Endothelial cell of umbilical vein (primary cell): ENCODE data around the gene ST6GALNAC3. TPM values are rescaled to one million over a fixed set of nuclear protein-coding genes. Genes with fewer than 3 reads are reported as not detected.

Source experiments
- BruUV-seq: library from RNA; stranded (reverse); fragments of 400-500 nt; replicated peaks from 2 replicates; lab custom pipeline; 2021; lab: Mats Ljungman, UMichigan
- CTCF ChIA-PET: fragments of 300-600, 350-600 bp; sonication (Branson Sonifier 250); formaldehyde crosslinking; loops from one replicate; lab custom pipeline; 2021; ENCODE audit warnings: antibody characterized with exemption, inconsistent platforms; lab: Charles Lee
- POLR2A ChIA-PET: fragments of 300-600, 350-600 bp; sonication (Branson Sonifier 250); formaldehyde crosslinking; loops from one replicate; lab custom pipeline; 2021; ENCODE audit warnings: antibody characterized with exemption, inconsistent platforms; lab: Charles Lee
- DNase-seq: peaks from one replicate; pipeline ENCODE4 v3.0.0-alpha.2; 2011; ENCODE audit warnings: low read depth, low spot score
- FAIRE-seq: peaks from 2 replicates; lab custom pipeline; 2011; peaks lifted over from hg19 to GRCh38; lab: Jason Lieb, UNC
- H2AFZ ChIP-seq: 2 replicates; pipeline ENCODE4 v1.6.0; 2012; ENCODE audit warnings: low read depth, low read length, control low read depth, inconsistent platforms
- H3K27ac ChIP-seq: 2 replicates; pipeline ENCODE4 v1.5.1; 2011; ENCODE audit warnings: low read depth, mild to moderate bottlenecking, control low read depth, low read length, moderate library complexity; ENCODE audit not compliant: insufficient read depth
- H3K27me3 ChIP-seq, 2 experiments: 2 replicates each; pipeline versions ENCODE4 v1.6.0 to v1.6.1; 2011; ENCODE audit warnings: low read length in 2 of 2, mixed read lengths in 1 of 2; ENCODE audit not compliant: control insufficient read depth in 2 of 2, insufficient read depth in 2 of 2
- H3K36me3 ChIP-seq, 2 experiments: 2 replicates in 1 of 2; 3 replicates in 1 of 2; pipeline ENCODE4 v1.5.1; 2011; ENCODE audit warnings: low read length in 2 of 2, mild to moderate bottlenecking in 1 of 2, moderate library complexity in 1 of 2; ENCODE audit not compliant: control insufficient read depth in 2 of 2, insufficient read depth in 2 of 2; ENCODE audit errors: extremely low read depth in 1 of 2
- H3K4me1 ChIP-seq: 3 replicates; pipeline ENCODE4 v1.5.1; 2011; ENCODE audit warnings: mild to moderate bottlenecking, low read length; ENCODE audit not compliant: control insufficient read depth, insufficient read depth; ENCODE audit errors: extremely low read depth
- H3K4me2 ChIP-seq: 2 replicates; pipeline ENCODE4 v1.6.1; 2011; ENCODE audit warnings: low read length, control low read depth, mixed read lengths; ENCODE audit not compliant: insufficient read depth
- H3K4me3 ChIP-seq, 3 experiments: fragments of 200-600 bp in 1 of 3; sonication (generic), shearing (Covaris generic) in 1 of 3; replicated peaks in 1 of 3; 2 replicates each; pipeline ENCODE4 v1.5.1; 2011 to 2016; ENCODE audit warnings: control low read depth in 3 of 3, low read length in 3 of 3, mild to moderate bottlenecking in 2 of 3, inconsistent platforms in 1 of 3, low read depth in 1 of 3, moderate library complexity in 1 of 3; ENCODE audit not compliant: insufficient read depth in 1 of 3
- H3K79me2 ChIP-seq: 2 replicates; pipeline ENCODE4 v1.6.0; 2012; ENCODE audit warnings: low read length, inconsistent platforms; ENCODE audit not compliant: control insufficient read depth, insufficient read depth
- H3K9ac ChIP-seq: replicated peaks from 2 replicates; pipeline ENCODE3; 2011; ENCODE audit warnings: low read length, control low read depth; ENCODE audit not compliant: insufficient read depth; ENCODE audit errors: extremely low read depth
- H3K9me1 ChIP-seq: replicated peaks from 3 replicates; pipeline ENCODE4 v1.6.0; 2011; ENCODE audit warnings: mild to moderate bottlenecking, low read length; ENCODE audit not compliant: control insufficient read depth, insufficient read depth; ENCODE audit errors: extremely low read depth
- H3K9me3 ChIP-seq: replicated peaks from 2 replicates; pipeline ENCODE4 v1.5.1; 2012; ENCODE audit warnings: low read length, inconsistent platforms; ENCODE audit not compliant: control insufficient read depth, insufficient read depth
- H4K20me1 ChIP-seq: replicated peaks from 2 replicates; pipeline ENCODE3; 2011; ENCODE audit warnings: mild to moderate bottlenecking, low read length; ENCODE audit not compliant: control insufficient read depth, insufficient read depth; ENCODE audit errors: extremely low read depth
- CTCF ChIP-seq, 2 donors: IDR thresholded peaks; 1 replicate in 1 of 2; 2 replicates in 1 of 2; pipeline ENCODE4 v1.5.1; 2011; ENCODE audit warnings: low read length in 2 of 2, mild to moderate bottlenecking in 2 of 2, moderate library complexity in 2 of 2, control low read depth in 1 of 2, inconsistent platforms in 1 of 2, low read depth in 1 of 2; ENCODE audit not compliant: insufficient read depth in 1 of 2; ENCODE audit errors: extremely low read depth in 1 of 2
- EZH2 ChIP-seq: IDR thresholded peaks from 2 replicates; pipeline ENCODE4 v1.6.1; 2012; ENCODE audit warnings: borderline replicate concordance, low read depth, mild to moderate bottlenecking, moderate library complexity, low read length, inconsistent platforms; ENCODE audit not compliant: severe bottlenecking
- FOS ChIP-seq: IDR thresholded peaks from 2 replicates; pipeline ENCODE4 v1.6.1; 2011; ENCODE audit warnings: mild to moderate bottlenecking, low read length, moderate library complexity, borderline replicate concordance; ENCODE audit not compliant: insufficient read depth
- GATA2 ChIP-seq: IDR thresholded peaks from 2 replicates; pipeline ENCODE4 v1.7.0; 2011; ENCODE audit warnings: low read depth, mild to moderate bottlenecking, moderate library complexity, mixed read lengths, low read length; ENCODE audit not compliant: insufficient read length, insufficient read depth
- JUN ChIP-seq: IDR thresholded peaks from 2 replicates; pipeline ENCODE4 v1.6.1; 2011; ENCODE audit warnings: borderline replicate concordance, low read depth; ENCODE audit not compliant: insufficient read length, insufficient read depth
- MAX ChIP-seq: IDR thresholded peaks from 2 replicates; pipeline ENCODE4 v1.6.1; 2011; ENCODE audit not compliant: insufficient read depth, insufficient read length
- MYC ChIP-seq: IDR thresholded peaks from one replicate; pipeline ENCODE4 v1.6.1; 2011; ENCODE audit warnings: mild to moderate bottlenecking, low read depth, low read length
- POLR2A ChIP-seq: IDR thresholded peaks from 2 replicates; pipeline ENCODE4 v1.6.1; 2012; ENCODE audit warnings: low read depth, mild to moderate bottlenecking, control low read depth, low read length
- POLR2AphosphoS5 ChIP-seq: IDR thresholded peaks from 2 replicates; pipeline ENCODE4 v1.6.1; 2012; ENCODE audit warnings: low read depth, mild to moderate bottlenecking, control low read depth, low read length, moderate library complexity; ENCODE audit not compliant: insufficient read depth
- dilution Hi-C: fragments of 300-500 bp; cut with MboI; formaldehyde crosslinking; loops from one replicate; pipeline ENCODE4 v1.15.0; 2019; ENCODE audit warnings: low sequenced_read_pairs; ENCODE audit not compliant: extremely low pct_ligation_motif_present
- intact Hi-C: fragments of 100-400 bp; cut with micrococcal nuclease; formaldehyde crosslinking; loops from one replicate; pipeline ENCODE4 v1.10.0; 2022
- polyA plus RNA-seq, 4 experiments: library from polyadenylated mRNA; depleted of rRNA in 3 of 4; stranded (reverse) in 3 of 4; unstranded in 1 of 4; fragments of >200 nt; gene quantifications; 2 replicates each; pipeline versions ENCODE4 v1.2.1 to v1.2.3, GENCODE V29; 2011 to 2012; ENCODE audit warnings: missing spikeins in 1 of 4
- total RNA-seq: library from RNA; stranded (reverse); gene quantifications from 2 replicates; pipeline ENCODE4 v1.2.3, GENCODE V29; 2021

ST6GALNAC3 gene
- total and polyA plus RNA-seq, 2 donors (not counting 3 experiments of a cell fraction or from before 2014, with no cell fraction given), result 7.6 to 48.3 TPM

- no peaks in the 10 kb centered on the region for H3K27me3 ChIP-seq
- CTCF ChIA-PET, result no interaction called here
- no peaks in the 10 kb centered on the region for H4K20me1 ChIP-seq
- DNase-seq (no peak), FAIRE-seq (no peak)
- H3K9ac ChIP-seq, result no peak overlapping the region
- H3K79me2 ChIP-seq, result no peaks in the 10 kb centered on the region
- BruUV-seq, result no TSS peak
- dilution Hi-C loops, result no loop called here
- H3K4me3 ChIP-seq, result no peak overlapping the region
- no peak overlapping the region for H3K27ac ChIP-seq
- TF ChIP-seq POLR2A, result no peak
- no peak for TF ChIP-seq POLR2AphosphoS5
- TF ChIP-seq FOS, result no peak
- no peak for TF ChIP-seq MAX
- no peak for TF ChIP-seq GATA2
- no peak for TF ChIP-seq MYC
- TF ChIP-seq JUN, result no peak
- TF ChIP-seq EZH2, result no peak
- no peak for TF ChIP-seq CTCF (IDR thresholded peaks at IDR 0.05; ENCODE audit: extremely low read depth in 1 of 2, insufficient read depth in 1 of 2, low read depth in 1 of 2, low read length in 2 of 2)
- H2AFZ ChIP-seq, result no peak overlapping the region
- H3K4me1 ChIP-seq, result no peaks in the 10 kb centered on the region
- POLR2A ChIA-PET, result no interaction called here
- intact Hi-C loops, result no loop called here
- H3K4me2 ChIP-seq, result no peak overlapping the region
- no peaks in the 10 kb centered on the region for H3K9me1 ChIP-seq
- no peaks in the 10 kb centered on the region for H3K9me3 ChIP-seq
- no peaks in the 10 kb centered on the region for H3K36me3 ChIP-seq
These were observed 503.1 kb downstream of the ST6GALNAC3 start for GRCh38 chr1:76577525-76578185.
